ENCODE results near the gene BCAP31. TPM values are rescaled to one million over a fixed set of nuclear protein-coding genes. Genes with fewer than 3 reads are reported as not detected.

The BCAP31 gene
- 117 and 118 TPM in 2 replicates for total RNA-seq
- long read RNA-seq, transcript BCAP31-201 (8 exons, 1,643 nt) = major isoform, 151 of 159 reads
- long read RNA-seq, partial matches to known transcripts = 6 of 159 reads
- long read RNA-seq, other reads (novel, unspliced or antisense) = 2 of 159 reads

DNA sequence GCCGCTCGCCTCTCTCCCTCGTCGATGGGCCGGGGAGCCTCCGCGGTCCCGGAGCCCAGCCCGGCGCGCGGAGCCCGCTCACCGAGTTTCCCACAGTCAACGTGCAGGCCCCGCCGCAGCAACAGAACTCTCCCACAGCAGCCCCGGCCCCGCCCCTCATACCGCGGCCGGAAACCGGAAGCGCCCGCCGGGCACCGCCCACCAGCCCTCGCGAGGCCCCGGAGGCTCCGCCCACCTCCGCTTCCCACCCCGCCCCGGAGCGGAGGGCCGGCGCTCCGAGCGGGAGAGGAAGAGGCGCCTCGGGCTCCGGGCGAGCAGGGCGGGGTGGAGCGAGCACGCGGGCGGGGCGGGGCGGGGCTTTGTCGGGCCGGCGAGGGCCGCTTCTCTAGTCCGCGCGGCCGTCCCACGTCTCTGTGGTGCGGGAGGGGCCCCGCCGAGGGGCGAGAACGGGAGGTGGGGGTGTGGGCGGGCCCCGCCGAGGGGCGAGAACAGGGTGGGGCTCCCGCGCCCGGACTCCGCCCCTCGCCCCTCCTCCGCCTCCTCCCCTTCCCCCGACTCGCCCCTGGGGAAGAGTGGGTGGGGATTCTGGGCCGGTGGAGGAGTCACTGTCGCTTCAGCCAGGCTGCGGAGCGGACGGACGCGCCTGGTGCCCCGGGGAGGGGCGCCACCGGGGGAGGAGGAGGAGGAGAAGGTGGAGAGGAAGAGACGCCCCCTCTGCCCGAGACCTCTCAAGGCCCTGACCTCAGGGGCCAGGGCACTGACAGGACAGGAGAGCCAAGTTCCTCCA lies at the start of gene BCAP31, which contains the start of gene ABCD1:
BCAP31 (minus strand) TSS at position 136 of the 787 bp plus-strand sequence. CDS start 1,143 bp downstream, outside the sequence.
ABCD1 (plus strand) TSS at position 605 of the 787 bp plus-strand sequence. CDS start 411 bp downstream, outside the sequence.
- Mint-ChIP-seq H3K27me3 (ENCODE audit: low read depth) (no peaks in the 10 kb centered on the region), H3K27ac (ENCODE audit: unreplicated experiment) (peak within 1 kb of the TSS; percentile 57), H3K4me1 (peaks cover 26% of the 10 kb centered on the region), H3K36me3 (ENCODE audit: low read depth) (peaks cover 2% of the 10 kb centered on the region), H3K9me3 (no peaks in the 10 kb centered on the region), H3K4me3 (peak within 1 kb of the TSS; percentile 86)
- TF ChIP-seq, protein P1, sequence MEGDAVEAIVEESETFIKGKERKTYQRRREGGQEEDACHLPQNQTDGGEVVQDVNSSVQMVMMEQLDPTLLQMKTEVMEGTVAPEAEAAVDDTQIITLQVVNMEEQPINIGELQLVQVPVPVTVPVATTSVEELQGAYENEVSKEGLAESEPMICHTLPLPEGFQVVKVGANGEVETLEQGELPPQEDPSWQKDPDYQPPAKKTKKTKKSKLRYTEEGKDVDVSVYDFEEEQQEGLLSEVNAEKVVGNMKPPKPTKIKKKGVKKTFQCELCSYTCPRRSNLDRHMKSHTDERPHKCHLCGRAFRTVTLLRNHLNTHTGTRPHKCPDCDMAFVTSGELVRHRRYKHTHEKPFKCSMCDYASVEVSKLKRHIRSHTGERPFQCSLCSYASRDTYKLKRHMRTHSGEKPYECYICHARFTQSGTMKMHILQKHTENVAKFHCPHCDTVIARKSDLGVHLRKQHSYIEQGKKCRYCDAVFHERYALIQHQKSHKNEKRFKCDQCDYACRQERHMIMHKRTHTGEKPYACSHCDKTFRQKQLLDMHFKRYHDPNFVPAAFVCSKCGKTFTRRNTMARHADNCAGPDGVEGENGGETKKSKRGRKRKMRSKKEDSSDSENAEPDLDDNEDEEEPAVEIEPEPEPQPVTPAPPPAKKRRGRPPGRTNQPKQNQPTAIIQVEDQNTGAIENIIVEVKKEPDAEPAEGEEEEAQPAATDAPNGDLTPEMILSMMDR (conservative IDR thresholded peaks at IDR 0.05) = no peak
- DNase-seq (ENCODE audit: low read depth, low spot score) = peak; percentile 76

DNA sequence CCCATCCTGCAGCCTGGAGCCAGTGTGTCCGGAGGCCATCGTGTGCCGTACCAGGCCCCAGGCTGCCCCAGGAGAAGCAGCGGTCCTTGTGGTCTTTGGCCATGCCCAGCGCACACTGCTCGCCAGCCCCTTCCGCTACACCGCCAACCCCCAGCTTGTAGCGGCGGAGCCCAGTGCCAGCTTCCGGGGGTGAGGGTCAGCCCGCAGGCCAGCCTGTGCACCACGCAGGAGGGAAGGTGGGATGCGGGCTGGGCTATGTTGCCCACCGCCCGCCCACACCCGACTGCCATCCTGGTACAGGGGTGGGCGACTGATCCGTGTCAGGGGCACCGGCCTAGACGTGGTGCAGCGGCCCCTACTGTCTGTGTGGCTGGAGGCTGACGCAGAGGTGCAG lies 49.0 kb upstream of the BCAP31 start:
- DNase-seq (ENCODE audit: low read depth, low spot score) = no peak
- H3K4me3 Mint-ChIP-seq = no peak overlapping the region

DNA sequence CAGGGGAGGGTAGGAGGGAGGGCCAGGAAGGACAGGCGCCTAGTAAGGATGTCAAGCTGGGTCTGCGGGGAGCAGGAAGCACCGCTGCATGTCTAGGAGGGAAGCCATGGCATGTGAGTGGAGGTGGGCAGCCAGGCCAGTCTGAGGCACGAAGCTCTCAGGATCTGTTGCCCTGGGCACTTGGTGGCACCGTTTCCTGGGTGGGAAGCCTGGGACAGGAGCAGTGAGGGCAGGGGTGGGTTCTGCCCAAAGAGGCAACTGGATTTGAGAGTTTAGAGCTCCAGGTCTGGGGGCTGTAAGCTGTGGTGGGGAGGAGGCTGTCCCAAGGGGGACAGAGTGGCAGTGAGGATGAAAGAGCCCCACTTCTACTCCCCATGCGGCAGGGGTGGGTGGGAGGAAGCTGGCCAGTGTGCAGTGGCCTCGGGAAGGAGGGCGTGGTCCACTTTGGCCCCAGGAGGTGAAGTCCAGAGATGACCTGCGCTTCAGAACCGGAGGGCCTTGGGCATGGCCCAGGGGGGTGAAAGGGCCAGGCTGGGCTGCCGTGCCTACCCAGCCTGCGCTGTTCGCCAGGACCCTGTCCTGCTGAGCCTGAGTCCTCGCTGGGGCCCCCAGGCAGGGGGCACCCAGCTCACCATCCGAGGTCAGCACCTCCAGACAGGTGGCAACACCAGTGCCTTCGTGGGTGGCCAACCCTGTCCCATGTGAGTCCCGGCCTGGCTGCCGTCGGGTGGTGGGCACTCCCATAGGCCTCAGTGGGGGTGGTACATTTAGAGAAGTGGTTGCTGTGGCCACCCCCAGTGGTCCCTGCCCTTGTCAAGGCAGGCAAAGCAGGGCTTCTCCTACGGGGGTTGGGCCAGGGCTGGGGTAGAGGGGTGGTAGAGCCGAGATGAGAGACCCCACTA lies 48.4 kb upstream of the BCAP31 start:
- H3K27ac Mint-ChIP-seq (ENCODE audit: unreplicated experiment) = no peak overlapping the region
- DNase-seq (ENCODE audit: low read depth, low spot score) = no peak
- no peaks in the 10 kb centered on the region for H3K27me3 Mint-ChIP-seq (ENCODE audit: low read depth)
- TF ChIP-seq, protein P1 (conservative IDR thresholded peaks at IDR 0.05) = no peak
- H3K4me3 Mint-ChIP-seq = no peak overlapping the region
- no peaks in the 10 kb centered on the region for H3K36me3 Mint-ChIP-seq (ENCODE audit: low read depth)
- H3K9me3 Mint-ChIP-seq = no peaks in the 10 kb centered on the region
- no peaks in the 10 kb centered on the region for H3K4me1 Mint-ChIP-seq

More for the DNA sequence above, 49.0 kb upstream of the BCAP31 start:
- no peaks in the 10 kb centered on the region for H3K4me1 Mint-ChIP-seq
- no peak overlapping the region for H3K27ac Mint-ChIP-seq (ENCODE audit: unreplicated experiment)
- no peaks in the 10 kb centered on the region for H3K27me3 Mint-ChIP-seq (ENCODE audit: low read depth)
- no peaks in the 10 kb centered on the region for H3K36me3 Mint-ChIP-seq (ENCODE audit: low read depth)
- TF ChIP-seq, protein P1 (conservative IDR thresholded peaks at IDR 0.05) = no peak
- no peaks in the 10 kb centered on the region for H3K9me3 Mint-ChIP-seq

DNA sequence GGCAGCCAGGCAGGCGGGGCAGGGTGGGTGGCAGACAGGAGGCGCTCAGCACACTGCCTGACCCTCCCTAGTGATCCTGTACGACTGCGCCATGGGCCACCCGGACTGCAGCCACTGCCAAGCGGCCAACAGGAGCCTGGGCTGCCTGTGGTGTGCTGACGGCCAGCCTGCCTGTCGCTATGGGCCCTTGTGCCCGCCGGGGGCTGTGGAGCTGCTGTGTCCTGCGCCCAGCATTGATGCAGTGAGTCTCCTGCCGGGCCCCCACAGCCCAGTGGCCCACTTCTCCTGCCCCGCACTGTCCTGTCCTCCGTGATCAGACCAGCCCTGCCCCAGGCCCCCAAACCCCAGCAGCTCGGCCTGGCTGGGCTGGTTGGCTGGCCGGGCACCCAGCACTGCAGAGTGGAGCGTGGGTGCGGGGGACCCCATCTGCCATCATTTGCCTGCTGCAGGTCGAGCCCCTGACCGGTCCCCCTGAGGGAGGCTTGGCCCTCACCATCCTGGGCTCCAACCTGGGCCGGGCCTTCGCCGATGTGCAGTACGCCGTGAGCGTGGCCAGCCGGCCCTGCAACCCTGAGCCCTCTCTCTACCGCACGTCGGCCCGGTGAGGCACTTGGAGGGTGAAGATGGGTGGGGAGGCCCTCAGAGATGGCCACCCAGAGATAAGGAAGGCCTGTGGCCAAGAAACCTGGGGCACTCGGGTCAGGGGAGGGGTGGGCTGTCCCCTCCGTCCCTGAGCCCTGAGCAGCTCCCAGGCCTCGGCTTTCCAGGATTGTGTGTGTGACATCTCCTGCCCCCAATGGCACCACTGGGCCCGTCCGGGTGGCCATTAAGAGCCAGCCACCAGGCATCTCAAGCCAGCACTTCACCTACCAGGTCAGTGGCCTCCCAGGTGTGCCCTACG lies 47.5 kb upstream of the BCAP31 start:
- no peaks in the 10 kb centered on the region for H3K36me3 Mint-ChIP-seq (ENCODE audit: low read depth)
- TF ChIP-seq, protein P1 (conservative IDR thresholded peaks at IDR 0.05) = no peak
- H3K4me1 Mint-ChIP-seq = peaks cover 3% of the 10 kb centered on the region
- no peaks in the 10 kb centered on the region for H3K9me3 Mint-ChIP-seq
- no peaks in the 10 kb centered on the region for H3K27me3 Mint-ChIP-seq (ENCODE audit: low read depth)
- H3K27ac Mint-ChIP-seq (ENCODE audit: unreplicated experiment) = no peak overlapping the region
- H3K4me3 Mint-ChIP-seq = no peak overlapping the region
- DNase-seq (ENCODE audit: low read depth, low spot score) = no peak
